Stomach (tissue), 4 donors: Measurements from ENCODE around the gene ACTG1.

Source experiments
- CTCF ChIP-seq, 7 experiments: fragments of 450-650 bp in 4 of 7; fragments of 200-600 bp in 3 of 7; sonication (generic) in 3 of 7; IDR thresholded peaks; one replicate each; pipeline ENCODE4 v1.5.1; 2016 to 2019; ENCODE audit warnings: antibody characterized with exemption in 7 of 7, control low read depth in 2 of 7, mild to moderate bottlenecking in 1 of 7
- EP300 ChIP-seq: sonication (generic); formaldehyde crosslinking; IDR thresholded peaks from one replicate; pipeline ENCODE4 v1.6.1; 2017; ENCODE audit warnings: antibody characterized with exemption
- POLR2A ChIP-seq, 4 donors: fragments of 450-650 bp; IDR thresholded peaks; one replicate each; pipeline ENCODE4 v1.6.1; 2016; ENCODE audit warnings: antibody characterized with exemption in 4 of 4, control low read depth in 2 of 4, mild to moderate bottlenecking in 1 of 4, moderate library complexity in 1 of 4

- no peak for TF ChIP-seq CTCF (IDR thresholded peaks at IDR 0.05)
- no peak for TF ChIP-seq POLR2A (IDR thresholded peaks at IDR 0.05)
- TF ChIP-seq EP300: no peak
Observed at GRCh38 chr17:81546906-81547613, 34.5 kb upstream of the ACTG1 start.
